Stimulated activated CD4-positive, alpha-beta T cell treated with anti-CD3 and anti-CD28 coated beads, TNF-alpha, amount 100 ng/mL, for 24 hours (primary cell): ENCODE results near the gene BAG5.
"Not testable (repeated sequence)": the region's sequence is repeated elsewhere in the genome, so short reads cannot be mapped to it uniquely, and the experiment has no call there.

Experiments
- DNase-seq, 3 experiments: peaks; one replicate each; pipeline ENCODE4 v3.0.0-alpha.2; 2020; ENCODE audit warnings: low read depth in 3 of 3

The BAG5 gene, protein sequence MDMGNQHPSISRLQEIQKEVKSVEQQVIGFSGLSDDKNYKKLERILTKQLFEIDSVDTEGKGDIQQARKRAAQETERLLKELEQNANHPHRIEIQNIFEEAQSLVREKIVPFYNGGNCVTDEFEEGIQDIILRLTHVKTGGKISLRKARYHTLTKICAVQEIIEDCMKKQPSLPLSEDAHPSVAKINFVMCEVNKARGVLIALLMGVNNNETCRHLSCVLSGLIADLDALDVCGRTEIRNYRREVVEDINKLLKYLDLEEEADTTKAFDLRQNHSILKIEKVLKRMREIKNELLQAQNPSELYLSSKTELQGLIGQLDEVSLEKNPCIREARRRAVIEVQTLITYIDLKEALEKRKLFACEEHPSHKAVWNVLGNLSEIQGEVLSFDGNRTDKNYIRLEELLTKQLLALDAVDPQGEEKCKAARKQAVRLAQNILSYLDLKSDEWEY

DNA sequence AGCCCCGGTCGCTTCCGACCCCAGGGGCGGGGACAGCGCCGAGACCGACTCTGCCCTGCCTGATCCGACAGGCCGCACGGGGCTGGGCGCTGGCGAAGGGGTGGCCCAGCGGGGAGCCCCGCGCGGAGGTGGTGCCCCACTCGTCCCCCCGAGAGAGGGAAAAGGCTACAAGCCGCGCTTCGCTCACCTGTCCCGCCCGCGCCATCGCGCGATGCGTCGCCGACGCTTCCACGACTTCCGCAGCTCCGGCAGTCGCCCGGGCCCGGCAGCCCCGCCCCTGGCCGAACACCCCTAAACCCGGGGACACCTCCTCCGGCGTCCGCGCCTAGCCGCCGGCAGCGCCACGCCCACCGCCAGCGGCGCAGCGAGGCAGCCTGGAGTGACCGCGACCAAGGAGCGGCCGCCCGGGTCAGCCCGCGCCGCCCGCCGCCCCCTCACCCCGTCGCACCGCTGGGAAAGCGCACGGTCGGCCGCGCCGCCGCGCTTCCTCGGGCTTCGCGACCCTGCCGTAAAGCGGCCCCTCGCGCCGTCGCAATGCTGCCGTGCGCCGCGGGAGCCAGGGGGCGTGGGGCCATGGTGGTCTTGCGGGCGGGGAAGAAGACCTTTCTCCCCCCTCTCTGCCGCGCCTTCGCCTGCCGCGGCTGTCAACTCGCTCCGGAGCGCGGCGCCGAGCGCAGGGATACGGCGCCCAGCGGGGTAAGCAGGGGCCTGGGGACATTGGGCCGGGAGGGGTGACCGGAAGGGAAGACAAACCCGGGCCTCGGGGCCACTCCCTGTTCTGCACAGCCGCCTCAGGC is at the start of gene BAG5, which contains the start of gene COA8:
TSS of gene BAG5 (minus strand) at position 229 of the 797 bp plus-strand sequence. CDS start 1,493 bp downstream, outside the sequence.
TSS of gene COA8 (plus strand) at position 532 of the 797 bp plus-strand sequence. CDS start at position 574, 42 bp downstream.
- DNase-seq = peak; percentile 68 to 87 (median 76)

DNA sequence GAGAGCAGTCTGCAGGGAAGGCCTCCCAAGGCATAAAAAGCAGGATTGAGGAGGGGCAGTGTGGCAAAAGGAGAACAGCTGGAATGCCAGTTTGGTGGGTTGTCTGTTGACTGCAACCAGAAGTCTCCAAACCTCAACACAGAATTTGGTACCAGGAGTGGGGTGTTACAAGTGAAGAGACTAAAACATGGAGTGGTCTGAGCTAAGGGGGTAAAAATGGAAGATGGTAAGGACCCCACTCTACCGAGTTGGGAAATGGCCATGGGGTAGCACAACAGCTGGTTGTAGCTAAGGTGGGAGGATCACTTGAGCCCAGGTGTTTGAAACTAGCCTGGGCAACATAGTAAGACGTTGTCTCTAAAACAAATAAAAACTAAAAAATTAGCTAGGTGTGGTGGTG is 48.8 kb upstream of the BAG5 start:
- no peak for DNase-seq

DNA sequence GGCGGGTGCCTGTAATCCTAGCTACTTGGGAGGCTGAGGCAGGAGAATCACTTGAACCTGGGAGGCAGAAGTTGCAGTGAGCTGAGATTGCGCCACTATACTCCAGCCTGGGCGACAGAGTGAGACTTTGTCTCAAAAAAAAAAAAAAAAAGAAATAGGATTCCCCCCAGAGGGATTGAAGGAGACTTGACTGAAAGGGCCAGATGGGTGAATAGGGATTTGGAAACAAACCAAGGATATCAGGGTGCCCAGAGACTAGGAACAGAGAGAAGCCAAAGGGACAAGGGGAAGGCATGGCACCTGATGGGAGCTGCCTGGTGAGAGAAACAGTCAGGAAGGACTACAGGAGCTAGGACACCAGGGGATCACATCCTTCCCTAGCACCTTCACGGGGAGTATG is 46.6 kb upstream of the BAG5 start:
- not testable (repeated sequence) for DNase-seq

DNA sequence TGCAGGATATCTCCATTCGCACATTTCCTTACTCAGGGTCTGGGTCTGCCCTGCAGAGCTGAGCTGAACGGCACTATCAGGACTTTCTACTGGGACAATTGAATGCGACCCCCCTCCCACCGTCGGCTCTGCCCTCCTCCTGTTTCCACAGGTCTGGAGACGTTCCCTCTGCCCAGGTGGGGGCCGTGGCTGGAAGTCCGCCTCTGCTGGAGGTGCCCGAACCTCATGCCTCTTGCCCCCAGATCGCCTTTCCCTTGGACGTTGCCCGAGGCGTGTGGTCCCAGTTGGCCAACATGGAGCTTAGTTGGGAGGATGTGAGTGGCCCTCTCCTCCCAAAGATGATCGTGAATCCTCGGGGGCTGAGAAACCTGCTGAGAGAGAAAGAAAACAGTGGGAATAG is 45.4 kb upstream of the BAG5 start:
- no peak for DNase-seq

GRCh38 chr14:103606963-103607668 is 44.7 kb upstream of the BAG5 start:
- DNase-seq = peak in 1 of 3 experiments; percentile 61

DNA sequence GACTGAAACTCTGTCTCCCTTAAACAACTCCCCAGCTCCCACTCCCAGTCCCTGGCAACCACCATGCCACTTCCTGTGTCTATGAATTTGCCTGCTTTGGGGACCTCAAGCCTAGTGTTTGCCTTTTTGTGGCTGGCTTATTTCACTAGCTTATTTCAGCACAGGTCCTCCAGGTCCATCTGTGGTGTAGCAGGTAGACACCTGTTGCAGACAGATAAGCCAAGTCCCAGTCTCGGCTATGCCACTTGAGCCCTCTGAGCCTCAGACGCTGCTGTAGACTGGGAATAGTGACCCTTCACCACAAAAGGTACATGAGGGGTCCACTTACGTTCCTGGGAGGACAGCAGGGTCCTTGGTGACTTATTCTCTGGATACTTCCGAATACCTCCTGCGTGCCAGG is 42.2 kb upstream of the BAG5 start:
- no peak for DNase-seq

DNA sequence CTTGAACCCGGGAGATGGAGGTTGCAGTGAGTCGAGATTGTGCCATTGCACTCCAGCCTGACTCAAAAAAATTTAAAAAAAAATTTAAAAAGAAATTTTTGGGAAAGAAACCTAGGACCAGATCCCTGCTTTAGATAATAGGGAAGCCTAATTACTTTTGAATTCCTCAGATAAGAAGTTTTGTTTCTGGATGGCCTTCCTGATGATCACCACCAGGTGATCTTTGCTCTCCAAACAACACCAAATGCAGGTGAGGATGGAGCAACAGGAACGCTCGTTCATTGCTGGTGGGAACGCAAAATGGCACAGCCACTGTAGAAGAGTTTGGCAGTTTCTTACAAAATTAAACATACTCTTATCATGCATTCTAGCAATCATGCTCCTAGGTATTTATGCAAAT is 38.0 kb upstream of the BAG5 start:
- no peak for DNase-seq

DNA sequence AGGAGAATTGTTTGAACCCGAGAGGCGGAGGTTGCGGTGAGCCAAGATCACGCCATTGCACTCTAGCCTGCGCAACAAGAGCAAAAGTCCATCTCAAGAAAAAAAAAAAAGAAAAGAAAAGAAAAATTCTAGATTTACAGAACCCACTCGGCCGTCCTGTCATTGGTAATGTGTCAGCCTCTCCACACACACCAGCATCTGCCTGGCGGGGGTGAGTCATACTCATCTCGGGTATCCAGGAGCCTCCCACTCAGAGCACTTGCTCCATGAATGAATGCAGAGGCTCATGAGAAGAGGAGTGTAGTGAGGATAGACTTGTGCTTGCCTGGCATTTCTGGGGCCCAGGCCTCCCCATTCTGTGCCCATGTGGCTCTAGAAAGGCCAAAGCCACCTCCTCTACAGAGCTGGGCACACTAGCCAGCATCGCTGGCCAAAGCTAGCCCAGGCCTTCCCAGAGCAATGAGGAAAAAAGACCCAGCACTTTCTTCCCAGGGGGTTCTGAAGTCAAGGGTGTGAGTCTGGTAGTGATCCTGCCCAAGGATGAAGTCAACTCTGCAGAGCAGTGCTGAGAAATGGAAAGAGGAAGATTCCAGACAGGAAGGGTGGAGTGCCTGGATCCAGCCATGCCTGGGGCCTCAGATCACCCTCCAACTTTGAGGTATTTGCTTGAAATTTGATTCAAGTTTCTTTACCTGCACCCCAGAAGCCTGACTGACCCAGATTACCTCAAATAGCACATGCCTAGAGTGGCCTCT is 35.3 kb upstream of the BAG5 start:
- peak in 1 of 3 experiments; percentile 8 for DNase-seq

- no peak for DNase-seq
Measured at GRCh38 chr14:103594265-103594664, 31.8 kb upstream of the BAG5 start.

GRCh38 chr14:103593577-103593976 is 31.1 kb upstream of the BAG5 start:
- no peak for DNase-seq

- no peak for DNase-seq
Measured at GRCh38 chr14:103584326-103584915, 22.0 kb upstream of the BAG5 start.

DNA sequence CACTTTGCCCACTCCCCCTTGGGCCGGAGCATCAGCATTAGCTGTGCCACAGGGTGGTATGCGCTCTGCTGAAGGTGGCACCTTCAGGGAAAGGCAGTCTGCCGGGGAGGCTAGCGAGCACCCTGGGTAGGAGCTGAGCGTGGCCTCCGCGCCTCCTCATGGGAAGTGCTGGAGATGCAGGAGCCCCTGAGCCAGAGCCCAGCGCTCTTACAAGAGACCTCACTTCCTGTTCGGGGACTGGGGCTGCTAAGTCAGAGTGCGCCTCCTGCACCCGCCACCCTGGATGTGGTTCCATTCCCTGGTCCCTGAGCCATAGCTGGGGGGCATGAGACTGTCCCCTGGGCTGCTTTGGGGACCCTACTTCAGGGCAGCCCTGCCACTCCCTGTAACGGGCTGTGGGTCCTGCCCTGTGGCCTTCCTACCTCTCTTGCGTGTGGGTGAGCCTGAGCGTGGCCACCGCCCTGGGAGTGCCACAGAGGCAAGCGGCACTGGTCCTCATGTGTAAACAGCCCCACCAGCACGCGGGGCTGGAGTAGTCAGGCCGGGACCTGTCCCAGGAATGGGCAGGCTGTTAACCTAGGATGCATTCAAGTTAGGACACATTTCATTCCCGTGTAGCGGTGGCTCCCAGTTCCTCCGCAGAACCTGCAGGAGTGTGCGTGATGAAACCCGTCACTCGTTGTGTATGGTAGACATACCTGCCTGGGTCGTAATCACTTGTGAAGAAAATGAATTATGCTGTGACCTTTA is 19.7 kb upstream of the BAG5 start:
- DNase-seq = no peak

- DNase-seq = no peak
Measured at GRCh38 chr14:103581206-103581605, 18.7 kb upstream of the BAG5 start.

GRCh38 chr14:103578401-103579075 is 16.1 kb upstream of the BAG5 start:
- DNase-seq = no peak

DNA sequence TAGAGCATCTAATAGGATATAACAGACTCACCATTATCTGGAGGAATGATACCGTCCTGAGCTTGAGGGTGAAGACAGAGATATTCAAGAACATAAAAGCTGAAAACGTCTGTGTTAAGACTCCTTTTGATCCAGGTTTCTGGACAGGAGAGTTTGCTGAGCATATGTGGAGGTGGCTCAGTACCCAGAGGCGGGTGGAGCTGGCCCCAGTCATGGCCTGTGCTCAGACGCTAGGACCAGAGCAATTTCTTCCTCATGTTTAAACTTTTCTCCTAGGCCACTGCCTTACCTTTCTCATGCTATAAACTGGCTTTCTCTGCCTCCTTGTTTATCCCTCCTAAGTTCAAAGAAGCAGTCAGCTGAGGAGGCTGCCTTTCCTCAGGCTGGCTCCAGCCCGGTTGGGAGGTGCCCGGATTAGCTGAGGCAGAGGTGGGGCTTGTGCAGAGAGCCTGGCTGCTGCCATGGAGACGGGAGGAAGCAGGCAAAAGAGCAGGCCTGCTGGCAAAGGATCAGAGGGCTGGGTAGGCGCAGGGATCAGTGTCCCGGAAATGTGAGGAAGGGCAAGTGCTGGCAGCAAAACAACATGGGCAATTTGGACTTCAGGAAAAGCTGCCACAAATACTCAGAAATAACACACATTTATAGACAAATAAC is 14.0 kb upstream of the BAG5 start:
- no peak for DNase-seq

DNA sequence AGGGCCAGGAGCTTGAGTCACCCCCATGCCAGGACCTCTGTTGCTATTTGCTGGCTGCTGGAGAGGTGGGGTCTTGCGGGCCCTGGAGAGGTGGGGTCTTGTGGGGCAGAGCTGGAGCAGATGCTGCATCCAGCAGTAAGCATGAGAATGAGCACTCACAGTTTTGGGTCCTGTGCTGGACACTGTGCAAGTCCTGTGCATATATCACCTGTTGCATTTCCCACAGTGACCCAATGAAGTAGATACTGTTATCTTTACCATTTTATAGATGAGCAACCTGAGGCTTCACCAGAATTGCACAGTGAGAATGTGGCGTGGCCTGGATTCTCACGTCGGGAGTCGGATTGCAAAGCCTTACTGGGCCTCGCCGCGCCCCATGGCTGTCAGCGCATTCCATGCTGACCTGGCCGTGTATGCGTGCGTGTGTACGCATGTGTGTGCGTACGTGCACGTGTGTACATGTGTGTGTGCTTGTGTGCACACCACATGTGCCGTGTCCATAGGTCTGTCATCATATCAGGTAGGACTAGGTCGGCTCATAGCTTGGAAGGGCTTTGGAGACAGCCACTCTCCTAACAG is 12.3 kb upstream of the BAG5 start:
- DNase-seq = no peak

- DNase-seq = no peak
Measured at GRCh38 chr14:103574104-103574503, 11.6 kb upstream of the BAG5 start.

DNA sequence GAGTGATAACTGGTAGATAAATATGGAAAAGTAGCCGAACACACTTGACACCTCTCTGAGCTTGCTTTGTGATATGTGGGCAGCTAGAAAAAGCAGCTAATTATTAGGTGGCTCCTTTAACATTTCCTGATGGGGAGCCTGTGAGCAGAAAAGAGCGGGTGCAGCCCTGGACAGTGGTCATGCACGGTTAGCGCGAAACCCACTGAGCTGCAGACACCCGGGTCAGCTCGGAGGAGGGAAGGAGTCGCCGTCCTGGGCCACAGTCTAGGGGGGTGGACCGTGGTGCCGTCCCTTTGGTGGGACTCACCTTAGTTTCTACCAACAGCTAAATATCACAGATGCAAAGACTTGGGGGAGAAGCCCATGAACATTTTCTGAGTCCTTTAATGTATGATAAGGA is 7.0 kb upstream of the BAG5 start:
- DNase-seq = no peak

- DNase-seq = no peak
Measured at GRCh38 chr14:103568952-103569351, 6.5 kb upstream of the BAG5 start.
